ENCODE data around the gene KAT2B. TPM values are rescaled to one million over a fixed set of nuclear protein-coding genes. Genes with fewer than 3 reads are reported as not detected.

Gene KAT2B
- total RNA-seq, 1 experiment from 2014 or later, result 4.6 TPM

GRCh38 chr3:20123131-20123652 lies 82.9 kb downstream of the KAT2B start:
- no peaks in the 10 kb centered on the region for H3K27me3 ChIP-seq (replicated peaks; ENCODE audit: insufficient read depth, low read depth, low read length, poor library complexity)
- DNase-seq (ENCODE audit: low spot score), result no peak
- ChIA-PET POLR2A (ENCODE audit: low non-redundant PET) (no interaction called here), CTCF (no interaction called here)
- no peaks in the 10 kb centered on the region for H3K36me3 ChIP-seq (ENCODE audit: insufficient read depth, low read length, poor library complexity, severe bottlenecking)
- intact Hi-C loops (cut with micrococcal nuclease; ENCODE audit: unreplicated experiment), result no loop called here
- H3K9me3 ChIP-seq (ENCODE audit: low read depth, low read length, poor library complexity, severe bottlenecking), result no peaks in the 10 kb centered on the region
- no peak overlapping the region for H3K27ac ChIP-seq (ENCODE audit: low read depth, low read length, poor library complexity, severe bottlenecking)
- no TSS peak for BruUV-seq (replicated peaks)
- H3K4me3 ChIP-seq (ENCODE audit: low read depth, low read length, poor library complexity, severe bottlenecking), result no peak overlapping the region
- no peak for TF ChIP-seq CTCF (conservative IDR thresholded peaks at IDR 0.05; ENCODE audit: low read depth, low read length)
- no peak for TF ChIP-seq EZH2 (IDR thresholded peaks at IDR 0.05; ENCODE audit: borderline replicate concordance, low read depth, low read length, poor library complexity, severe bottlenecking)
- no peaks in the 10 kb centered on the region for H3K4me1 ChIP-seq (ENCODE audit: insufficient read depth, low read length, poor library complexity, severe bottlenecking)

GRCh38 chr3:20125289-20125688 lies 85.0 kb downstream of the KAT2B start:
- ChIA-PET POLR2A (ENCODE audit: low non-redundant PET) (no interaction called here), CTCF (no interaction called here)
- TF ChIP-seq EZH2 (IDR thresholded peaks at IDR 0.05; ENCODE audit: borderline replicate concordance, low read depth, low read length, poor library complexity, severe bottlenecking), result no peak
- TF ChIP-seq CTCF (conservative IDR thresholded peaks at IDR 0.05; ENCODE audit: low read depth, low read length), result no peak
- H3K36me3 ChIP-seq (ENCODE audit: insufficient read depth, low read length, poor library complexity, severe bottlenecking), result no peaks in the 10 kb centered on the region
- no peak for DNase-seq (ENCODE audit: low spot score)
- H3K27ac ChIP-seq (ENCODE audit: low read depth, low read length, poor library complexity, severe bottlenecking), result no peak overlapping the region
- no peaks in the 10 kb centered on the region for H3K4me1 ChIP-seq (ENCODE audit: insufficient read depth, low read length, poor library complexity, severe bottlenecking)
- intact Hi-C loops (cut with micrococcal nuclease; ENCODE audit: unreplicated experiment), result no loop called here
- no peaks in the 10 kb centered on the region for H3K27me3 ChIP-seq (replicated peaks; ENCODE audit: insufficient read depth, low read depth, low read length, poor library complexity)
- no TSS peak for BruUV-seq (replicated peaks)
- H3K4me3 ChIP-seq (ENCODE audit: low read depth, low read length, poor library complexity, severe bottlenecking), result no peak overlapping the region
- H3K9me3 ChIP-seq (ENCODE audit: low read depth, low read length, poor library complexity, severe bottlenecking), result no peaks in the 10 kb centered on the region

GRCh38 chr3:20125897-20126296 lies 85.7 kb downstream of the KAT2B start:
- Histone ChIP-seq H3K9me3 (ENCODE audit: low read depth, low read length, poor library complexity, severe bottlenecking) (no peaks in the 10 kb centered on the region), H3K27me3 (replicated peaks; ENCODE audit: insufficient read depth, low read depth, low read length, poor library complexity) (no peaks in the 10 kb centered on the region), H3K27ac (ENCODE audit: low read depth, low read length, poor library complexity, severe bottlenecking) (no peak overlapping the region), H3K36me3 (ENCODE audit: insufficient read depth, low read length, poor library complexity, severe bottlenecking) (no peaks in the 10 kb centered on the region), H3K4me1 (ENCODE audit: insufficient read depth, low read length, poor library complexity, severe bottlenecking) (no peaks in the 10 kb centered on the region), H3K4me3 (ENCODE audit: low read depth, low read length, poor library complexity, severe bottlenecking) (no peak overlapping the region)
- no peak for DNase-seq (ENCODE audit: low spot score)
- intact Hi-C loops (cut with micrococcal nuclease; ENCODE audit: unreplicated experiment), result no loop called here
- CTCF ChIA-PET, result no interaction called here
- POLR2A ChIA-PET (ENCODE audit: low non-redundant PET), result no interaction called here
- BruUV-seq (replicated peaks), result no TSS peak
- no peak for TF ChIP-seq CTCF (conservative IDR thresholded peaks at IDR 0.05; ENCODE audit: low read depth, low read length)
- TF ChIP-seq EZH2 (IDR thresholded peaks at IDR 0.05; ENCODE audit: borderline replicate concordance, low read depth, low read length, poor library complexity, severe bottlenecking), result no peak
